Mesodermal cell (in vitro differentiated cells): ENCODE data around the gene ATG16L1.

Experiments
- H3K27ac ChIP-seq: 2 replicates; pipeline ENCODE4 v1.7.0; 2013; ENCODE audit warnings: mild to moderate bottlenecking, low read depth, low read length, moderate library complexity; ENCODE audit not compliant: severe bottlenecking
- H3K36me3 ChIP-seq: 2 replicates; pipeline ENCODE4 v1.7.1; 2013; ENCODE audit warnings: mild to moderate bottlenecking, low read length, moderate library complexity; ENCODE audit not compliant: control insufficient read depth, insufficient read depth
- H3K4me1 ChIP-seq: one replicate; pipeline ENCODE4 v1.7.1; 2013; ENCODE audit warnings: mild to moderate bottlenecking, low read length; ENCODE audit not compliant: insufficient read depth, control insufficient read depth, poor library complexity, severe bottlenecking
- H3K4me3 ChIP-seq: 2 replicates; pipeline ENCODE4 v1.7.0; 2013; ENCODE audit warnings: low read length, control low read depth, mild to moderate bottlenecking; ENCODE audit not compliant: insufficient read depth, poor library complexity, severe bottlenecking; ENCODE audit errors: extremely low read depth
- H3K9me3 ChIP-seq: 2 replicates; pipeline ENCODE4 v1.7.1; 2013; ENCODE audit warnings: mild to moderate bottlenecking, low read length, moderate library complexity; ENCODE audit not compliant: control insufficient read depth
- WGBS, 2 experiments: methylation state at CpG; one replicate each; pipeline ENCODE4 v1.1.5; 2013; ENCODE audit warnings: missing lambda C conversion rate in 2 of 2; ENCODE audit not compliant: insufficient coverage in 2 of 2; 5-methylcytosine and 5-hydroxymethylcytosine counted together

The ATG16L1 gene

DNA sequence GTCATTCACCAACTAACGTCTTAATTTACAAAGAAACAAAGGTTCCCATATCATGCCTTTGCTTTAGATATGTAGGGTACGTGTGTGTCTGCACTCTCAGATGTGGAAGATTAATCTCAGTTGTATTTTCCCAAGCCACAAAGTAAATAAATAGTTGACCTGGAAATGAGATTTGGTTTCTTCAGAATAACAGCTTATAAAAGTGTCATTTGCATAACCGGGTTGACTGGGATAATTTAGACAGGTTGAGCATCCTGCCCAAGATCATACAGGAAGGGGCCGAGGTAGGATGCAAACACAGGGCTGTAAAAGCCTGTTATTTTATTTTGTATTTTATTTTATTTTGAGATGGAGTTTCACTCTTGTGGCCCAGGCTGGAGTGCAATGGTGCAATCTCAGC, 19.5 kb downstream of the ATG16L1 start:
- peaks cover 95% of the 10 kb centered on the region for H3K36me3 ChIP-seq
- no peaks in the 10 kb centered on the region for H3K9me3 ChIP-seq
- 95 to 100% methylated on average over 1 to 2 of the region's 4 CpGs for WGBS, 2 experiments
- no peaks in the 10 kb centered on the region for H3K4me1 ChIP-seq
- H3K4me3 ChIP-seq: no peak overlapping the region
- no peak overlapping the region for H3K27ac ChIP-seq

GRCh38 chr2:233271693-233272092, 20.2 kb downstream of the ATG16L1 start:
- H3K9me3 ChIP-seq: no peaks in the 10 kb centered on the region
- WGBS, 2 experiments: 100% methylated on average over 1 of the region's 2 CpGs; no CpG with 5 or more reads in 1 of the 2 experiments
- H3K4me1 ChIP-seq: no peaks in the 10 kb centered on the region
- H3K27ac ChIP-seq: no peak overlapping the region
- H3K4me3 ChIP-seq: no peak overlapping the region
- H3K36me3 ChIP-seq: peaks cover 95% of the 10 kb centered on the region

DNA sequence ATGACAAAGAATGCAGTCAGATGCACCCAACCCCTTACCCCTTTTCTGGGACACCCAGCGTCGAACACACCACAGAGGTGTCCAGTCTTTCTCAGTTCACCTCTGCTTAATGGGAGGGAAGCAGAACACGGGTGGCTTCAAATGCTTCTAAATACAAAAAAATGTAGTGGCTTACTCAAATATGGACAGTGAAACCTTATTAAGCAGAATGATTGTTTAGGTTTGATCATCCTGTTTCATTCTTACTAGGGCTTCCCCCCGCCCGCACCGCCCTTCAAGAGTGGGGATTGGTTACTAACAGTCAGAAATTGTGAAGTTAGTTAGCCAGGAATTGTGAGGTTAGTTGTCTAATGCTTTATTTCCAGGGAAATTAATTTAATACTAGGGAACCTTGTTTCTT, 21.6 kb downstream of the ATG16L1 start:
- no peak overlapping the region for H3K4me3 ChIP-seq
- WGBS, 2 experiments: 80 to 100% methylated on average over 1 of the region's 6 CpGs
- no peak overlapping the region for H3K27ac ChIP-seq
- no peaks in the 10 kb centered on the region for H3K4me1 ChIP-seq
- peaks cover 96% of the 10 kb centered on the region for H3K36me3 ChIP-seq
- no peaks in the 10 kb centered on the region for H3K9me3 ChIP-seq

DNA sequence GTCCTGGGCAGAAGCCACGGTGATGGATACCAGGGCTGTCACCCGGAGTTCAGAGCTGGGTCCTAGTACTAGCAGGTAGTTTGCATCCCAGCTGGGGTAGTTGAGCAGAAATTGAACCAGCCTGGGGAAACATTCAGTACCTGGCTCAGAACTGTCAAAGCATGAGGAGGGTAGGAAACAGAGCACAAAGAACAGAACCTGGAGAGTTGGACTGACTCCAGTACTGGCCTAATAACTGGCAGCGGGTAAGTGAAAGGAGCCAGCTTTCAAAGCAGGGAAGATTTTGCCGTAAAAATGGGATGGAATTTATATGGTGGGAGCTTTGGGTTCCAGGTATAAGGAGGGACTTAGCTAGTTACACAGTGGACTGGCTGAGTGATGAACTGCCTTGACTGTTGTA, 23.8 kb downstream of the ATG16L1 start:
- Histone ChIP-seq H3K9me3 (no peaks in the 10 kb centered on the region), H3K36me3 (peaks cover 92% of the 10 kb centered on the region), H3K4me1 (no peaks in the 10 kb centered on the region), H3K4me3 (no peak overlapping the region), H3K27ac (no peak overlapping the region)
- 95 to 100% methylated on average over 4 of the region's 4 CpGs for WGBS, 2 experiments

DNA sequence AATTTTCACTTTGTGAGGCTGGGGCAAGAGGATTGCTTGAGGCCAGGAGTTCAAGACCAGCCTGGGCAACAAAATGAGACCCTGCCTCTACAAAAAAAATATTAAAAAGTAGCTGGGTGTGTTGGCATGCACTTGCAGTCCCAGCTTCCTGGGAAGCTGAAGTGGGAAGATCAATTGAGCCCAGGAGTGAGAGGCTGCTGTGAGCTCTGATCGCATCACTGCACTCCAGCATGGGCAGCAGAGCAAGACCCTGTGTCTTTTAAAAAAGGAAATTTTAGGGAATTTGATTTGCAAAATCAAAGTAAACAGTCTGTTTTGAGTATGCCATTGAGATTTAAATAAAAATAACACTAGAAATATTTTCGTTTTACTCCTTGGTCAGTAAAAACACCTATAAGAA, 27.4 kb downstream of the ATG16L1 start:
- Histone ChIP-seq H3K27ac (no peak overlapping the region), H3K4me1 (no peaks in the 10 kb centered on the region), H3K4me3 (no peak overlapping the region), H3K9me3 (no peaks in the 10 kb centered on the region), H3K36me3 (peaks cover 87% of the 10 kb centered on the region)
- WGBS, 2 experiments: 80% methylated on average over 1 of the region's 2 CpGs

- Histone ChIP-seq H3K9me3 (no peaks in the 10 kb centered on the region), H3K4me1 (no peaks in the 10 kb centered on the region), H3K36me3 (peaks cover 86% of the 10 kb centered on the region), H3K27ac (no peak overlapping the region), H3K4me3 (no peak overlapping the region)
- WGBS, 2 experiments: 67 to 100% methylated on average over 1 to 2 of the region's 4 CpGs
These were observed 28.7 kb downstream of the ATG16L1 start for GRCh38 chr2:233280114-233280693.

- H3K4me1 ChIP-seq: peaks cover 5% of the 10 kb centered on the region
- WGBS, 2 experiments: 95 to 100% methylated on average over 3 of the region's 4 CpGs
- H3K4me3 ChIP-seq: no peak overlapping the region
- peaks cover 87% of the 10 kb centered on the region for H3K36me3 ChIP-seq
- H3K9me3 ChIP-seq: no peaks in the 10 kb centered on the region
- H3K27ac ChIP-seq: no peak overlapping the region
These were observed 30.1 kb downstream of the ATG16L1 start for GRCh38 chr2:233281553-233281952.

GRCh38 chr2:233281992-233282603, 30.6 kb downstream of the ATG16L1 start:
- 88% methylated on average over 6 of the region's 6 CpGs for WGBS, 2 experiments
- no peak overlapping the region for H3K4me3 ChIP-seq
- no peaks in the 10 kb centered on the region for H3K9me3 ChIP-seq
- H3K4me1 ChIP-seq: peaks cover 5% of the 10 kb centered on the region
- no peak overlapping the region for H3K27ac ChIP-seq
- peaks cover 88% of the 10 kb centered on the region for H3K36me3 ChIP-seq

- H3K9me3 ChIP-seq: no peaks in the 10 kb centered on the region
- peaks cover 94% of the 10 kb centered on the region for H3K36me3 ChIP-seq
- no peak overlapping the region for H3K27ac ChIP-seq
- H3K4me1 ChIP-seq: peaks cover 12% of the 10 kb centered on the region
- no peak overlapping the region for H3K4me3 ChIP-seq
- WGBS, 2 experiments: 84 to 93% methylated on average over 2 to 3 of the region's 5 CpGs
These were observed 34.4 kb downstream of the ATG16L1 start for GRCh38 chr2:233285921-233286320.

- Histone ChIP-seq H3K9me3 (no peaks in the 10 kb centered on the region), H3K4me1 (peaks cover 12% of the 10 kb centered on the region), H3K4me3 (no peak overlapping the region), H3K36me3 (peaks cover 98% of the 10 kb centered on the region), H3K27ac (no peak overlapping the region)
- 92 to 100% methylated on average over 1 to 2 of the region's 6 CpGs for WGBS, 2 experiments
These were observed 36.4 kb downstream of the ATG16L1 start for GRCh38 chr2:233287871-233288270.

DNA sequence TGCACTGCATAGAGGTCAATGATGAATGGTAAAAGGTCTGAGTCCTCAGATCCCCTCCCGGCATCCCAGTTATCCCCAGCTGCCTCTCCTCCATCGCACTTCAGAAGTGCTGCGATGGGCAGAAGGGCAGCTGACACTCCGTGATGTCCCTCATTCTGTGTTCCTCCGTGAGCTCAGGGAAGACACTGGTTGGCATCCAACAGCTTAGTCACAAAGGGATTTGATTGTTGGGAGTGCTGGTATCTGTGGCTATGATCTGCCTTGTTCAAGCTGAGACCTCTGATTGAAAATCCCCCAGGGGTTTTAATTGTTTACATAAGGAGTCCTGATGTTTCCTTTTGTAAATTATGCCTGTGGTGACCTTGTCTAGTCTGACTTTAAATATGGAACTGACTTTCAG, 37.2 kb downstream of the ATG16L1 start:
- H3K27ac ChIP-seq: no peak overlapping the region
- WGBS, 2 experiments: 91 to 92% methylated on average over 4 of the region's 5 CpGs
- no peak overlapping the region for H3K4me3 ChIP-seq
- H3K9me3 ChIP-seq: no peaks in the 10 kb centered on the region
- peaks cover 98% of the 10 kb centered on the region for H3K36me3 ChIP-seq
- peaks cover 12% of the 10 kb centered on the region for H3K4me1 ChIP-seq
